GM19452 (cell line): Measurements from ENCODE around the gene CARMIL1.

ENCODE experiments used
- ATAC-seq: cut with Tn5 transposase; IDR thresholded peaks from one replicate; pipeline ENCODE4 v1.9.1; 2021; ENCODE audit not compliant: unreplicated experiment

CARMIL1 gene

GRCh38 chr6:25637960-25638434 lies 358.8 kb downstream of the CARMIL1 start:
- no peak for ATAC-seq

DNA sequence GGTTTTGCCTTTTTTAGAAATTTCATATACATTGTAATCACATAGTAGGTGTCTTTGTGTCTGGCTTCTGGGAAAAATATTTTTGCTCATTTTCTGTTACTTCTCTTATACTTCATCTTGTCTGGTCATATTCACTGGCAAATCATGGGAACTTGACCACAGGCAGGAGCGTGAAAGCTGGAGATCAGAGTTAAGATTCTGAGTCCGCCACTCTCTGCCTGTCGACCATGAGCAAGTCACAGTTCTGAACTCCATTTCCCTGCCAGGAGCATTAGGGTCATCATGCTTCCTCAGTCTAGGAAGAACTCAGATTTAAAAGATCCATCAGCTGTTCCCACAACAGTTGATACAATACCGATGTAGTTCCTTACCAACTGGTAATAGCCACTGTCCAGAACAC lies 360.5 kb downstream of the CARMIL1 start:
- no peak for ATAC-seq

DNA sequence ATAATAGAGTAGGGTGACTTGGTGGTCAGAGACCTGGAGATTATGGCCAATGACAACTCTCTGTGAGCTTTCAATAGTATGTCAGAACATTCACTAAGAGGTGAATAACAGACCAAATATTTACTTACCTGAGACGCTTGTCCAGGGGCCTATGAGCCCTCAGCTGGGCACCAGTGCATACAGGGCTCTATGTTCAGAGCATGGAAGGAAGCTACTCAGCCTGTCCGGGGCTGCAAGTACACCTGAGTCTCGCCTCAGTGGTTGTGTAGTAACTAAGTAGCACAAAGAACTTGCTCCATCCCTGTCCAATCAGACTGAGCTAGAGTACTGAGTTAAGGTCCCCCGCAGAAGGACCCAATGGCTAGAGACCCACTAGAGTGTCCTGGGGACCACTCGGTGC lies 361.3 kb downstream of the CARMIL1 start:
- ATAC-seq = no peak

- no peak for ATAC-seq
These were observed 361.7 kb downstream of the CARMIL1 start for GRCh38 chr6:25640891-25641290.

GRCh38 chr6:25641377-25641776 lies 362.2 kb downstream of the CARMIL1 start:
- no peak for ATAC-seq

- no peak for ATAC-seq
These were observed 362.9 kb downstream of the CARMIL1 start for GRCh38 chr6:25641940-25642666.

- ATAC-seq = no peak
These were observed 363.6 kb downstream of the CARMIL1 start for GRCh38 chr6:25642667-25643328.

DNA sequence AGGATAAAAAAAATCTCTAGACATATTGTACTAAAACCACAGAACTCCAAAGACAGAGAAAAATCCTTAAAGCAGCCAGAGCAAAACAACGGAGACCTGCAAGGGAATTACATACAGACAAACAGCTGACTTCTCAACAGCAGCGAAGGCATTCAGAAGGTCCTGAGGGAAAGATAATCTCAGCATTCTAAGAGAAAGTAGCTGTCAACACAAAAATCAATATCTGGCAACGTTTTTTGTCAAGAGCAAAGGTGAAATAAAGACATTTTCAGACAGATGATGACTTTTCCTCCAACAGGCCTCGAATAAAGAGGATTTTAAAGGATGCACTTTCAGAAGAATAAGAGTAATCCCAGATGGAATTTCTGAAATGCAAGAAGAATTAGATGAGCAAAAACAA lies 366.7 kb downstream of the CARMIL1 start:
- no peak for ATAC-seq

GRCh38 chr6:25649611-25650010 lies 370.4 kb downstream of the CARMIL1 start:
- no peak for ATAC-seq

- no peak for ATAC-seq
These were observed 372.9 kb downstream of the CARMIL1 start, which contains the start of gene SCGN for GRCh38 chr6:25652007-25652515. TSS of gene SCGN (plus strand) at chr6:25652215. CDS start at chr6:25652404, 189 bp downstream.

- ATAC-seq = no peak
These were observed 376.5 kb downstream of the CARMIL1 start for GRCh38 chr6:25655723-25656122.

DNA sequence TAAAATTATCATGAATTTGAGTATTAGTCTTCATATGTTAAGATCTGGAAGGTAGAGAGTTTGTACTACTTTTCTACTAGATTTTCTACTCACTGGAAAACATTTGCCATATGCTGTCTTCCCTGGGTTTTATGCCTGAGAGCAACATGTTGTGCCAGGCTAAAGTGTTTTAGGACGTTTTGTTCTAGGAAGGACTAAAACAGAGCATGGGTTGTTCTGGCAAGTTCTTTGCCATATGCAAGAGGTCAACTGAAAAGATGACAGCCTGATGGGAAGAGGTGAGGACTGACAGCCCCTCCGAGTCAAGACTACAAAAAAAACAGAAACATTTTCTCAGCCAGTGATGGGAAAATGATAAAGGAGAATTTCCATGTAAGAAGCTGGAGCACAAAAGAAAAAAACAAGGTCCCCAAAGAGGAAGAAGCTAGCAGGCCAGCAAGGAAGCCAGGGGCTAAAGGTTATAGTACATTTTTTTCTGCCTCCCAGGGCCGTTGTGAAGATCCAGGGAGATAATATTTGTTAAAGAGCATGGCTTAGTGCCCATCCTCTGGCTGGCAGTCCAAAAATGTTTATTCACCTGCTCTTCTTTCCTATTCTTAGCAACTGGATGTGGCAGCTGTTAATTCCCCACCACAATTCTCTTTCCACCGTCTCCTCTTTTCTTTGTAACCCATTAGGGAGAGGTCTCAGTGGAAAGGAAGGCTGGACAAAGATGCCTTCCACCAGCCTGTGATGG lies 380.6 kb downstream of the CARMIL1 start:
- no peak for ATAC-seq

GRCh38 chr6:25660512-25660911 lies 381.3 kb downstream of the CARMIL1 start:
- no peak for ATAC-seq

DNA sequence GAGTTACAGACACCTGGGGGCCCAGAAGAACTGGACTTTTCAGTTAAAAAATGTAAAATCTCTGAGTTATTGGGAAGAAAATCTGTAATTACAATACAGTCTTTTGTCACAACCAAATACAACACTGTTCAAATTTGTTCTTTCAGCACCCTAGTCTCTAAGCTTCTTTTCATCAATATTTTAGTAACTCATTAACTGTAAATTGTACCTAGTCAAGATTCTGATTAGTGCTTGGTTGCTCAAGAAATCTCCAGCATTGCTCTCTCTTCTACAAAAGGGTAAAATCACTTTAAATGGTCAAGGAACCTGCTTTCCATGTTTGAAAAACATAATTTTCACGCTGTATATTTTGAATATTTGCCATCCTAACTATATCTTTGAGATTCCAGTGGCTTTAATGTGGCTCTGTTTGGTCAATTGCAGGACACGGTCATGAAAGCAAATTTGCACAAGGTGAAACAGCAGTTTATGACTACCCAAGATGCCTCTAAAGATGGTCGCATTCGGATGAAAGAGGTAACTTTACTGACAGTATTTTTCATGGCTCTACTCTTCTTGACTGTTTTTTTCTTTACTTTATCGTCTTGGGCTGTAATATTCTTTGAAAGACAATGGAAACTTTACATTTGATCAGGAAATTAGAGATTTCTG lies 382.1 kb downstream of the CARMIL1 start:
- ATAC-seq = no peak

DNA sequence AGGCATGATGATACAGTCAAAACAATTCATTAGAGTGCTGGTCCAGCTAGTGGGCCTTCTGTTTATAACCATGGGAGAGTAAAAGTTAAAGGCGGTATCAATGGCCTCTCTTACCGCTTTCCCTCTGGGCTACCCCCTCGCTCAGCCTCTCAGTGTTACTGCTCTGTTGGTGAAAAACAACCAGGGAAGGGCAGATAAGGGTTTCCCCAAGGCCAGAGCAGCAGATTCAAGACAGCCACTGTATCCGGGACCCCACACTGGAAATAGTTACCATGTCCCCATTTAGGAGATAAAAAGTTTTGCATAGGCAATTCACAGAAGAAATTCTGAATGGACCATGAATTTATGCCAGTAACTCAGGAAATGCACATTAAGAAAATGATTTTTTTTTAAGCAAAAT lies 386.3 kb downstream of the CARMIL1 start:
- ATAC-seq = no peak

DNA sequence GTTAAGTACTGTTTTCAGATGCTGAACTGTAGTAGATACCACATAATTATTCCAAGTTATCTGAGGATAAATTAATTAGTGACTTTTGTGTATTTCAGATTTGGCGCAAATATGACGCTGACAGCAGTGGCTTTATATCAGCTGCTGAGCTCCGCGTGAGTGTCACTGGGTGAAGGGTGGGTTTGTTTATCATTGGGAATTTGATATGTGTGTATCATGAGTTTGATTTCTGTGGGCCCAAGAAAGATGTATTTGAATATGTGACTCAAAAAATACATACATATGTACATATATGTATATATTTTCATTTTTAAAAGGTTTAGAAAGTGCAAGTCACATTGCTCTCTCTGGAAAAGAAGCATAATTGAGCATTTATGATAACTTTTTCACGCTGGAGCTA lies 390.2 kb downstream of the CARMIL1 start:
- ATAC-seq = no peak
